HG03460 (cell line): ENCODE measurements around the gene TMTC2.
"Not testable (repeated sequence)": the region's sequence is repeated elsewhere in the genome, so short reads cannot be mapped to it uniquely, and the experiment has no call there.

Experiments used
- ATAC-seq: cut with Tn5 transposase; IDR thresholded peaks from one replicate; pipeline ENCODE4 v1.9.1; 2021; ENCODE audit not compliant: unreplicated experiment

Gene TMTC2

GRCh38 chr12:82723891-82724290, 37.2 kb downstream of the TMTC2 start:
- ATAC-seq: no peak

GRCh38 chr12:82725741-82726140, 39.0 kb downstream of the TMTC2 start:
- ATAC-seq: no peak

GRCh38 chr12:82727886-82728285, 41.2 kb downstream of the TMTC2 start:
- ATAC-seq: no peak

GRCh38 chr12:82728710-82729109, 42.0 kb downstream of the TMTC2 start:
- no peak for ATAC-seq

GRCh38 chr12:82730953-82731459, 44.3 kb downstream of the TMTC2 start:
- ATAC-seq: no peak

GRCh38 chr12:82740129-82741000, 53.7 kb downstream of the TMTC2 start:
- ATAC-seq: no peak

- ATAC-seq: no peak
Measured at GRCh38 chr12:82745063-82745674, 58.5 kb downstream of the TMTC2 start.

GRCh38 chr12:82745807-82746206, 59.1 kb downstream of the TMTC2 start:
- no peak for ATAC-seq

- no peak for ATAC-seq
Measured at GRCh38 chr12:82746668-82747067, 60.0 kb downstream of the TMTC2 start.

- ATAC-seq: no peak
Measured at GRCh38 chr12:82749015-82749414, 62.3 kb downstream of the TMTC2 start.

- no peak for ATAC-seq
Measured at GRCh38 chr12:82754856-82755255, 68.2 kb downstream of the TMTC2 start.

- no peak for ATAC-seq
Measured at GRCh38 chr12:82756303-82756702, 69.6 kb downstream of the TMTC2 start.

GRCh38 chr12:82757059-82757458, 70.4 kb downstream of the TMTC2 start:
- ATAC-seq: no peak

- no peak for ATAC-seq
Measured at GRCh38 chr12:82757656-82758055, 71.0 kb downstream of the TMTC2 start.

GRCh38 chr12:82758749-82759330, 72.1 kb downstream of the TMTC2 start:
- ATAC-seq: no peak

- no peak for ATAC-seq
Measured at GRCh38 chr12:82760423-82760822, 73.7 kb downstream of the TMTC2 start.

- ATAC-seq: not testable (repeated sequence)
Measured at GRCh38 chr12:82765206-82765605, 78.5 kb downstream of the TMTC2 start.

- ATAC-seq: no peak
Measured at GRCh38 chr12:82765971-82766705, 79.4 kb downstream of the TMTC2 start.

- ATAC-seq: no peak
Measured at GRCh38 chr12:82774666-82775065, 88.0 kb downstream of the TMTC2 start.

GRCh38 chr12:82780517-82780916, 93.8 kb downstream of the TMTC2 start:
- no peak for ATAC-seq

- no peak for ATAC-seq
Measured at GRCh38 chr12:82781309-82781997, 94.7 kb downstream of the TMTC2 start.
